ENCODE results near the gene CRKL.
"Not testable (repeated sequence)": the region's sequence is repeated elsewhere in the genome, so short reads cannot be mapped to it uniquely, and the experiment has no call there.

Gene CRKL, protein sequence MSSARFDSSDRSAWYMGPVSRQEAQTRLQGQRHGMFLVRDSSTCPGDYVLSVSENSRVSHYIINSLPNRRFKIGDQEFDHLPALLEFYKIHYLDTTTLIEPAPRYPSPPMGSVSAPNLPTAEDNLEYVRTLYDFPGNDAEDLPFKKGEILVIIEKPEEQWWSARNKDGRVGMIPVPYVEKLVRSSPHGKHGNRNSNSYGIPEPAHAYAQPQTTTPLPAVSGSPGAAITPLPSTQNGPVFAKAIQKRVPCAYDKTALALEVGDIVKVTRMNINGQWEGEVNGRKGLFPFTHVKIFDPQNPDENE

DNA sequence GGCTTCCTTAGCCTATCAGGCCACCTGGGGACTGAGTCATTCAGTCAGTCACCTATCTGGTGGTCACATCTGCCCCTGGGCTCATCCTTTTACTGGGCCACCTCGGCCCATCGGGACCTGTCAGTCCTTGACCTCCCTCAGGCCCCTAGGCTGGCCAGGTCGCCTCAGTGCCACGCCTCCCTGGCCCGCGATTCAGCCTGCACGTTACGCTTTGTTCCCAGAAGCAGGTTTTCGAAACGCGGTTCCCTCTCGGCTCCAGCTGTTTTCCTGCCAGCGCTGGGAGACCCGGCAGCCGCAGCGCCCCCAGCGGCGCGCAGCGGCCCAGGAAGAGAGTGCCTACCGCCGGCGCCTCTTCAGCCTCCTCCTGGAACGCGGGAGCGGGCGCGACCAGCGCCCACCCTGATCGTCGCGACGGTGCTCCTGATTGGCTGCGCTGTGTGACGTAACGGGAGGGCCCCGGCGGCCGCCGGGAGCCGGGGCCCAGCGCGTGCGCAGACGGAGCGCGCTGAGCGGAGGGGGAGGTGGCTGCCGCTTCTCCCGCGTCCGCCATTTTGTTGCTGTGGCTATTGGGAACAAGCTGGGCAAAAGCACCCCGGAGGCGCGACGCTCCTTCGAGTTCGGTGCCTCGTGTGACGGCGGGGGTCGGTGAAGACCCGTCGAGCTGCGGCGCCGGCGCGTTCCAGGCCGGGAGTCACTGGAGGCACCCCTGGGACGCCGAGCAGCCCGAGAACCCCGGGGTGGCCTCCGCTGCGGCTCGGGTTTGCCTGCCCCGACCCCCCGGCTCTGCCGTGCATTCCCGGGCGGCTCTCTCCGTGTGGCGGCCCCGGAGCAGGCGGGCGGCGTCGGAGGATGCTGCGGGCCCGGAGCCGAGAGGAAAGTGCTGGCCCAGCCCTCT is at the start of gene CRKL:
TSS of gene CRKL (plus strand) at position 492 of the 895 bp plus-strand sequence. CDS start 528 bp downstream, outside the sequence.
- FAIRE-seq, result peak; percentile 88

GRCh38 chr22:20868025-20868962 is 48.9 kb upstream of the CRKL start:
- FAIRE-seq, result no peak
- no peak for DNase-seq (ENCODE audit: extremely low spot score, insufficient read length, low read depth)

More for the DNA sequence above, at the start of gene CRKL:
- peak; percentile 98 for DNase-seq (ENCODE audit: extremely low spot score, insufficient read length, low read depth)

DNA sequence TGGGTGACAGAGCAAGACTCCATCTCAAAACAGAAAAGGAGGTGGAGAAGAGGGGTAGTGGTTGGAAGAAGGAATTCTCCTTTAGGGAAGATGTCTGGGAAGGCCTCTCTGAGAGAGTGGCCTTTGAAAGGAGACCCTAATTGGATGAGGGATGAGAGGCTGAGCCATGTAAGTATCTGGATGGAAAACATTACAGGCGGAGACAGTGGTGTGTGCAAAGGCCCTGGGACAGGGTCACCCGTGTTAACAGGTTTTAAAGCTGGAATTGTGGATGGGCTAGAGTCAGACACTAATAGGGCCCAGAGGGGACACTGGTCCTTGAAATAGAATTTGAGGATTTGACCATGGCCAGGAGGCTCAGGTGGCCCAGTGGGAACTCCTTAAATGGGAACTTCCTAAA is 48.0 kb upstream of the CRKL start:
- DNase-seq (ENCODE audit: extremely low spot score, insufficient read length, low read depth) (no peak), FAIRE-seq (no peak)

DNA sequence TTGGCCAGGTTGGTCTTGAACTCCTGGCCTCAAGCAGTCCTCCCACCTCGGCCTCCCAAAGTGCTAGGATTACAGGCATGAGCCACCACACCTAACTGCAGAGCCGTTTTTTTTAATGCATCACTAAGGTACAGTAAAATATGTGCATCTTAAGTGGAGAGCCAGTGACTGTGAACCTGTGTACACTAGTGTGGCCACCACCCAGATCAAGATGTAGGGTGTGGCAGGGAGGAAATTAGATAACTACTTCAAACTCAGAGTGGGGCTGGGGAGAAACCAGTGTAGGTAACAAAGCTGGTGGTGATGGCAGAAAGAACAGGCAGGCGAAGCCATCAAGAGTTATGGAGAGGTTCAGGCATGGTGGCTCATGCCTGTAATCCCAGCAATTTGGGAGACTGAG is 44.0 kb upstream of the CRKL start:
- no peak for FAIRE-seq
- no peak for DNase-seq (ENCODE audit: extremely low spot score, insufficient read length, low read depth)

DNA sequence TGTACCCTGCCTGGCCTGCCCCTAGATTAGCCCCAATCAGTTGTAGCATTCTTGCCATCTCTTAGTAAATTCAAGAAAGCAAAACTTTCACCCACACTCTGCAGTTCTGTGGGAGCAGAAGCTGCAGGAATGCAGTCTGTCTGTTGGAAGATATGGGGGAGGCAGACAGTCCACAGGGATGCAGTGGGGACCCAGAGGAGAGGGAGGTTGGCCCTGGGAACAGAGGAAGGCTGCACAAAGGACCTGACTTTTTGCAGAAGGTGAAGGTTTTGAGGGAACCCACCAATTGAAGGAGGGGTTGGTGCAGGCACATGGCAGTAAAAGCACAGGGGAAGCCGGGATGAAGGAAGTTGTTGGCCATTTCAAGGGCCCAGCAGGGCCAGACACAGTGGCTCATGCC is 41.9 kb upstream of the CRKL start:
- no peak for FAIRE-seq
- DNase-seq (ENCODE audit: extremely low spot score, insufficient read length, low read depth), result no peak

DNA sequence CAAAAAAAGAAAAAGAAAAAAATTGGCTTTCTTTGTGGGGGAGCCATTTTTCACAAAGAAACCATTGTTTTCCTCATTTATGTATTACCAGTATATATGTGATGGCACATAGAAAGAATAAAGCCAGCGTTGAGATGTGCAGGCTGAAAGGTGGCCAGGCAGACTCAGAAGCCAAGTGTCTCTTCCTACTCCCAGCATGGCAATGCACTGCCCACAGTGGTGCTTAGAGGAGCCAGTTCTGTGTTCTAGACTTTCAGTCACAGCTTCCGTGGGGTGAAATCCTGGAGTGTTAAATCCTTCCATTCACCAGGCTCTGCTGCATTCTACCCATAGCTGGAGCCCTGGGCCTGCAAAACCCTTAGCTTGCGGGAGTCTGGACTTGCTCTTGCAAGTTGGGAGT is 39.5 kb upstream of the CRKL start:
- FAIRE-seq, result no peak
- DNase-seq (ENCODE audit: extremely low spot score, insufficient read length, low read depth), result no peak

DNA sequence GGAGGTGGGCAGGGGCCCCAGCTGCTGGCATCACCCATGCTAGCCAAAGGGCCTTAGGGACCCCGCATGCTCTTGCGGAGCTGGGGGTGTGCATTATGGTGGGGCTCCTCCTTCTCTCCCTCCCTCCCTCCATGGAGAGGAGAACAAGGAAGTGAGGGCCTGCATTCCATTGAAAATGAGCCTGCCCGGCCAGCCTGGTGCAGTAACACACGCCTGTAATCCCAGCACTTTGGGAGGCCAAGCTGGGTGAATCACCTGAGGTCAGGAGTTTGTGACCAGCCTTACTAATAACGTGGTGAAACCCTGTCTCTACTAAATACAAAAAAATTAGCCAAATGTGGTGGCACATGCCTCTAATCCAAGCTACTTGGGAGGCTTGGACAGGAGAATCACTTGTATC is 36.0 kb upstream of the CRKL start:
- no peak for DNase-seq (ENCODE audit: extremely low spot score, insufficient read length, low read depth)

GRCh38 chr22:20881869-20882815 is 35.1 kb upstream of the CRKL start:
- DNase-seq (ENCODE audit: extremely low spot score, insufficient read length, low read depth) (no peak), FAIRE-seq (no peak)

More for the DNA sequence above, 36.0 kb upstream of the CRKL start:
- no peak for FAIRE-seq

DNA sequence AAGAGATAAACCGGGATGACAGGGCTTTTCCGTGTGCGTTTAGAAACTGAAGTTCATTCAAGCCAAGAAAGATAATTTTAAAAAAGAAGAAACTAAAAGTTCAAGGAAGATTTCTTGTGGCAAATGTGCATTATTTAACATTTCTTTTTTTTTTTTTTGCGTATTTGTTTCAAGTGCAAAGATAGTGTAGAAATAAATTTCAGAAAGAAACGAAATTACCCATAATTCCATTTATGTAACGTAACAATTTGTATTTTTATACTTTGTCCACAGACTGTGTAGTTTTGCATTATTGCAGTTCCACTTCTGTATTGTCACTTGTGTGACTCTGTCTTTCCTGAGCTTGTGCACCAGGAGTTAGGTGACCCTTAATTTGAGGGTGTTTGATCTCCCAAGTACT is 34.4 kb upstream of the CRKL start:
- no peak for DNase-seq (ENCODE audit: extremely low spot score, insufficient read length, low read depth)
- no peak for FAIRE-seq

DNA sequence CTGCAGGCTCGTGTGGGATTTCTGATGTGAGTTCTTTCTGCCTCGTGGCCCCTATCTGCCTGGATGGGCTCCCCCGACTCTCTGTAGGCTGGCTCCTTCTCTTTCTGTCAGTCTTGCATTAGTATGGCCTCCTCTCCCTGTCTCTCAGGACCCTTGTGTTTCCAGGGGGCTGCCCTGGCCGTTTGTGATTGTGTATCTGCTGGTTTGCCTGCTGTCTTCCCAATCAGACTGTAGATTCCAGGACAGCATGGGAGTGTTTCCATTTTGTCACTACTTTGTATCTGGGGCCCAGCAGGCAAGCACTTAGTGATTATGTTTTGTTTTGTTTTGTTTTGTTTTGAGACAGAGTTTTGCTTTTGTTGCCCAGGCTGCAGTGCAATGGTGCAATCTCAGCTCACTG is 32.8 kb upstream of the CRKL start:
- no peak for DNase-seq (ENCODE audit: extremely low spot score, insufficient read length, low read depth)
- no peak for FAIRE-seq

DNA sequence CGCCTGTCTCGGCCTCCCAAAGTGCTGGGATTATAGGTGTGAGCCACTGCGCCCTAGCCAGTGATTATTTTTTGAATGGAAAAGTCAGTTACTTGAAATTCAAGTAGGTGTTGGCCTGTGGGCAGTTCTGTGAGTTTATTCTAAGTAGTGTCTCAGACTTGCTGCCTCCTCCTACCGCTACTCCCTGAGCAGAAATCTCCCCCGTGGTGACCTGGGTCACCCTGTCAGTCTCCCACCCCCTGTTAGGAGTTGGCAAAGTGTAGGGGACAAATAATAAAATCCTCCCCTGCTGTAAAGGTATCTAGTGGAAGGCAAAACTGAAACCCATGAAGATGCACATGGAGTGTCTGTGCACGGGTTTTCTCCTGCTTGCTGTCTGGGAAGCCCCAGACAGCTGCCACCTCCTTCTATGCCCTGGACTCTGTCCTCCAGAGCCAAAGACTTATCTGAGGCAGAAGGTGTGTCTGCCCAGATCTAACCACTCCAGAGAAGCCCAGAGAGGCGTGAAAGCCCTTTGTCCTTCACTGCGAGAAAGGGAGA is 32.1 kb upstream of the CRKL start:
- FAIRE-seq (no peak), DNase-seq (ENCODE audit: extremely low spot score, insufficient read length, low read depth) (no peak)

GRCh38 chr22:20885557-20886323 is 31.5 kb upstream of the CRKL start:
- DNase-seq (ENCODE audit: extremely low spot score, insufficient read length, low read depth) (peak; percentile 45), FAIRE-seq (peak; percentile 77)

GRCh38 chr22:20887375-20887774 is 29.8 kb upstream of the CRKL start:
- no peak for DNase-seq (ENCODE audit: extremely low spot score, insufficient read length, low read depth)
- no peak for FAIRE-seq

- FAIRE-seq, result no peak
- DNase-seq (ENCODE audit: extremely low spot score, insufficient read length, low read depth), result no peak
Observed at GRCh38 chr22:20889025-20889704, 28.0 kb upstream of the CRKL start.

DNA sequence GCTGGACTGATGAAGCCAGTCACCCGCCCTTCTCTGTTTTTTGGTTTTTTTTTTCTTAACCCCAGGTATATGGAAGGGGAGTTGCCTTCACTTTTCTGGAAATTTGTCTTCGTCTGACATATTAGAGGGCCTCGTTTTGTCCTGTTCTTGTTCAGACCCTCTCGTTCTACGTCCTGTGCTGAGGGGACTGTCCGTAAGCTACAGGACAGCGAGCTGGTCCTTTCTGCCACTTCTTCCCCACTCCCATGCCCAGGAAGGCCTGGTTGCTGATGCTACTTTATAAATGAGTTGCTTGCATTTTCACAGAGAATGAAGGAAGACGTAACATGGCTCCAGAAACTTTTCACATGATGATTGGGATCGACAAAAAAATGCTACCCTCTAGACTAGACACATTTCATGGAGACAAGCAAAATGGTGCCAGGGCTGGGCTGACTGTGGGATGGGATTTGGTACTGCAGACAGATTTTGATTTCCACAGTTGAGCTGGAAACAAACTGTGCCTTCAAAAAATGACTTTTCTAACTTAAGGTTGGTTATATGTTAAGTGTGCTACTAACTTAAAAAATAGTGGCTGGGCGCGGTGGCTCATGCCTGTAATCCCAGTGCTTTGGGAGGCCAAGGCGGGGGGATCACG is 27.2 kb upstream of the CRKL start:
- no peak for FAIRE-seq
- no peak for DNase-seq (ENCODE audit: extremely low spot score, insufficient read length, low read depth)

- DNase-seq (ENCODE audit: extremely low spot score, insufficient read length, low read depth) (no peak), FAIRE-seq (no peak)
Observed at GRCh38 chr22:20890975-20891374, 26.2 kb upstream of the CRKL start.

GRCh38 chr22:20897737-20898136 is 19.5 kb upstream of the CRKL start:
- not testable (repeated sequence) for FAIRE-seq; DNase-seq (ENCODE audit: extremely low spot score, insufficient read length, low read depth)

Measured in GM18507 (cell line).